Measurements from ENCODE around the gene BFSP2.

DNA sequence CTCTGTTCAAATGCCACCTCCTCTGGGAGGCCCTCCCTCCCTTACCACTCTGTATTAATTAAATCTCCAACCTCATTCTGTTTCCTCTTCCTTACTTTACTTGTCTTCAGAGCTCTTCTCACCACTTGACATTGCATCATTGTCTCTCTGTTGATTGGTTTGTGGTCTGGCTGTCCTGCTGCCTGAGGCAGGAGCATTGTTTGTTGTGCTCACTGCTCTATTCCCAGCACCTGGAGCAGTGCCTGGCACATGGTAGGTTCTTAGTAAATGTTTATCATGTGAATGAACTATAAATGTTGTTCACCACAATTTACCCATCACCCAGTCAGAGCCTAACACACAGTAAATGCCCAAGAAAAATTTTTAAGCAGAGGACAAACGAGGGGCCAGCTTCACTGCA lies 6.7 kb upstream of the BFSP2 start:
- TF ChIP-seq EZH2phosphoT487 (IDR thresholded peaks at IDR 0.05; ENCODE audit: insufficient read depth, low read depth) (no peak), EZH2 (IDR thresholded peaks at IDR 0.05; ENCODE audit: insufficient read depth, poor library complexity, severe bottlenecking) (no peak)

Measured in GM23248 (cell line).